ENCODE data around the gene ATP5F1A.

ATP5F1A gene

GRCh38 chr18:46073474-46074331, 24.4 kb downstream of the ATP5F1A start:
- in situ Hi-C loops (cut with MboI; ENCODE audit: low sequenced_read_pairs), result no loop called here

GRCh38 chr18:46072959-46073358, 25.1 kb downstream of the ATP5F1A start:
- in situ Hi-C loops (cut with MboI; ENCODE audit: low sequenced_read_pairs), result no loop called here

GRCh38 chr18:46072376-46072867, 25.7 kb downstream of the ATP5F1A start:
- in situ Hi-C loops (cut with MboI; ENCODE audit: low sequenced_read_pairs), result no loop called here

- in situ Hi-C loops (cut with MboI; ENCODE audit: low sequenced_read_pairs), result no loop called here
Observed at GRCh38 chr18:46071653-46072375, 26.3 kb downstream of the ATP5F1A start, which contains the start of gene PSTPIP2. Gene PSTPIP2 (minus strand): TSS chr18:46072260. CDS start chr18:46072188, 72 bp downstream.

- in situ Hi-C loops (cut with MboI; ENCODE audit: low sequenced_read_pairs), result no loop called here
Observed at GRCh38 chr18:46070815-46071652, 27.1 kb downstream of the ATP5F1A start.

- in situ Hi-C loops (cut with MboI; ENCODE audit: low sequenced_read_pairs), result no loop called here
Observed at GRCh38 chr18:46070232-46070631, 27.9 kb downstream of the ATP5F1A start.

- in situ Hi-C loops (cut with MboI; ENCODE audit: low sequenced_read_pairs), result no loop called here
Observed at GRCh38 chr18:46069524-46069923, 28.6 kb downstream of the ATP5F1A start.

GRCh38 chr18:46068763-46069162, 29.3 kb downstream of the ATP5F1A start:
- in situ Hi-C loops (cut with MboI; ENCODE audit: low sequenced_read_pairs), result no loop called here

GRCh38 chr18:46067438-46068007, 30.6 kb downstream of the ATP5F1A start:
- in situ Hi-C loops (cut with MboI; ENCODE audit: low sequenced_read_pairs), result no loop called here

GRCh38 chr18:46062781-46063180, 35.3 kb downstream of the ATP5F1A start:
- in situ Hi-C loops (cut with MboI; ENCODE audit: low sequenced_read_pairs), result no loop called here

GRCh38 chr18:46061796-46062195, 36.3 kb downstream of the ATP5F1A start:
- in situ Hi-C loops (cut with MboI; ENCODE audit: low sequenced_read_pairs), result no loop called here

GRCh38 chr18:46061387-46061786, 36.7 kb downstream of the ATP5F1A start:
- in situ Hi-C loops (cut with MboI; ENCODE audit: low sequenced_read_pairs), result no loop called here

- in situ Hi-C loops (cut with MboI; ENCODE audit: low sequenced_read_pairs), result no loop called here
Observed at GRCh38 chr18:46060359-46060841, 37.7 kb downstream of the ATP5F1A start.

GRCh38 chr18:46055838-46056230, 42.3 kb downstream of the ATP5F1A start:
- in situ Hi-C loops (cut with MboI; ENCODE audit: low sequenced_read_pairs), result no loop called here

- in situ Hi-C loops (cut with MboI; ENCODE audit: low sequenced_read_pairs), result no loop called here
Observed at GRCh38 chr18:46054956-46055837, 42.9 kb downstream of the ATP5F1A start.

- in situ Hi-C loops (cut with MboI; ENCODE audit: low sequenced_read_pairs), result no loop called here
Observed at GRCh38 chr18:46053368-46054095, 44.6 kb downstream of the ATP5F1A start.

- in situ Hi-C loops (cut with MboI; ENCODE audit: low sequenced_read_pairs), result no loop called here
Observed at GRCh38 chr18:46051731-46052461, 46.2 kb downstream of the ATP5F1A start.

GRCh38 chr18:46050268-46050667, 47.8 kb downstream of the ATP5F1A start:
- in situ Hi-C loops (cut with MboI; ENCODE audit: low sequenced_read_pairs), result no loop called here
